GM19328 (cell line): ENCODE results near the gene MED15.

ENCODE experiments used
- ATAC-seq: cut with Tn5 transposase; IDR thresholded peaks from one replicate; pipeline ENCODE4 v1.9.1; 2021; ENCODE audit warnings: mild to moderate bottlenecking, moderate library complexity; ENCODE audit not compliant: unreplicated experiment

The MED15 gene

GRCh38 chr22:20550851-20551744 is 43.7 kb downstream of the MED15 start:
- ATAC-seq: no peak

DNA sequence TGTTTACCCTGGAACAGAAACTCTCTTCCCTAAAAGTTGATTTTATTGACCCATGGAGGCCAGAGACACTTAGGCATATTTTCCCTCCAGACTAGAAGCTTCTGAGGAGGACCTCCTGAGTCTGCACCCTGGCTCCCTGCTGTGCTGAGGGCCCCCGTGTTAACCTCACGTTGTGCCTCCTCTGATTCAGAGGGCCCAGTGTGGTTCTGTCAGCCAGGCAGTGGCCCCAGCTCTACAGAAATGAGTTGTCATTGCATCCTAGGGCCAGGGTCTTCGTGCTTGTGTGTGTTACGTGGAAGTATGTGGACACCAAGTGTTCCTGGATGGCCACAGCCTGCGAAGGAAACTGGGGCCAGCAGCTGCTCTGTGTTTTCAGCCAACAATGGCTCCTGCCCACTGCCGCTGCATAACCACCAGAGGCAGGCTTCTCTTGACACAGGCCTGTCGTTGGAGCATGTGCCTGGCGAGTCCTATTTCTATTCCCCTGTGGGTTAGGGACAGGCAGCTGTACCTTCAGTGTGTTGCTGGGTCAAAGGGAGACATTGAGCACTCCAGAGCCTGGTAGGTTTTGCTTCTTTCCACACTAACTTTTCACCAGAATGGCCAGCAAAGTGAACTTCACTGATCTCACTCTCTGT is 44.5 kb downstream of the MED15 start:
- no peak for ATAC-seq

GRCh38 chr22:20552443-20553401 is 45.3 kb downstream of the MED15 start:
- no peak for ATAC-seq

- ATAC-seq: no peak
Observed at GRCh38 chr22:20553947-20554741, 46.7 kb downstream of the MED15 start.

- ATAC-seq: no peak
Observed at GRCh38 chr22:20554824-20555223, 47.4 kb downstream of the MED15 start.

- no peak for ATAC-seq
Observed at GRCh38 chr22:20558534-20558933, 51.1 kb downstream of the MED15 start.

DNA sequence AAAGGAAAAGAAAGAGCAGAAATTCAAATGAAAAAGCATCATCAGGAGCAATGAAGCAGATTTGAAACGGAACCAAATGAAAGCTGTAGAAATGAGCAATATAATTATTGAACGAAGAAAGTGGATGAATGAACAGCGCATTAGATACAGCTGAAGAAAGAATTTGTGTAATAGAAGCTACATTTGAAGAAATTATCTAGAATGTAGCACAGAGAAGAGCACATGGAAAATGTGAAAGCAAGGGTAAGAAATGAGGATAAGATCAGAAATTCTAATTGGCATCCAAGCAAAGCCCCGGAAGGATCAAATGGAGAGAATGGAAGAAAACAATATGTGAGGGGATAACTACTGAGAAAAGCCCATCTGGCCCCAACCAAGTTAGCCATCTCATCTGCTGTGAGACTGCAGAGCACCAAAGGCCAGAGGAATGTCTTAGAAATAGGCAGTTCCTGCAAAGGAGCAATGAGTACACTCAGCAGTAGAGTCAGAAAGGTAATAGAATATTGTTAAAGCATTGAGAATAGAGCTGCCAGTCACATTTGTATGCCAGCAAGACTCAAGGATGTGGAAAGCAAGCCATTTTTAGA is 51.9 kb downstream of the MED15 start:
- no peak for ATAC-seq

DNA sequence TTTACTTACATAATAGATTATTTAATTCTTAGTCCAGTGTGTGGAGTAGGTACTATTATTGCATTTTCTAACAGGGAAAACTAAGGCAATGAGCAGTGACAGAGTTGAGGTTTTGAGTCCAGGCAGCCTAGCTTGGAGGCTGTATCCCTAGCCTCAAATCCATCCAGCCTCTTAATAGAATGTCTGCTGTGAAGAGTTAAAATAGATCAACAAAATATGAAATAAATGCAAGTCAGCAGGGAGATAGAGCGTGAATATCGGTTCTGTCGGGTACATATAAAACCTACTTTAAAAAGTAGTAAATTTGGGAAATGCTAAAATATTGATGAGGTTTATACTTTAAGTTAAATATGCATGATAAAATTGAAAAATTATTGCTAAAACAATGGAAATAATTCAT is 53.3 kb downstream of the MED15 start:
- no peak for ATAC-seq

GRCh38 chr22:20561882-20562281 is 54.5 kb downstream of the MED15 start:
- ATAC-seq: no peak

DNA sequence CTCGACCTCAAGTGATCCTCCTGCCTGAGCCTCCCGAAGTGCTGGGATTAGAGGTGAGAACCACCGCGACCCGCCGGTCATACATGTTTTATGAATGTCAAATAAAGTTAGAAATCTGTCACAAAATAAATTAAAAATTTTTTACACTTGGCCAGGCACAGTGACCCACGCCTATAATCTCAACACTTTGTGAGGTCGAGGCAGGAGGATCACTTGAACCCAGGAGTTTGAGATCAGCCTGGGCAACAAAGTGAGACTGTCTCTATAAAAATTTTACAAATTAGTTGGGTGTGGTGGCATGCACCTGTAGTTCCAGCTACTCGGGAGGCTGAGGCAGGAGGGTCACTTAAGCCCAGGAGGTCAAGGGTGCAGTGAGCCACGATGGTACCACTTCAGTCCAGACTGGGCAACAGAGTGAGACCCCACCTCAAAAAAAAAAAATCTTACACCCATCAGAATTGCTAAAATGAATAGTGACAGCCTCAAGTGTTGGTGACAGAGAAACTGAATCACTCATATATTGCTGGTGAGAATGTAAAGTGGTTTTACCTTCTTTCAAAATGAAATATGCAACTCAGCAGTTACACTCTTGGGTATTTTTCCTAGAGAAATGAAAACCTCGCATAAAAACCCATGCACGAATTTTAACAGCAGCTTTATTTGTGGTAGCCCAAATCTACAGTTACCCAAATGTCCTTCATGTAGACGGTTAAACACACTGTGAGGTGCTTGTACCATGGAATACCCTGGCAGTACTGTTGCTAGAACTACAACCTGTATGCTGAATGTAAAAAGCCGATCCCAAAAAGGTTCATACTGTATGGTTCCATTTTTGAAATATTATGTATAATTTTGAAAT is 55.4 kb downstream of the MED15 start:
- ATAC-seq: no peak

GRCh38 chr22:20563466-20563906 is 56.1 kb downstream of the MED15 start:
- no peak for ATAC-seq

DNA sequence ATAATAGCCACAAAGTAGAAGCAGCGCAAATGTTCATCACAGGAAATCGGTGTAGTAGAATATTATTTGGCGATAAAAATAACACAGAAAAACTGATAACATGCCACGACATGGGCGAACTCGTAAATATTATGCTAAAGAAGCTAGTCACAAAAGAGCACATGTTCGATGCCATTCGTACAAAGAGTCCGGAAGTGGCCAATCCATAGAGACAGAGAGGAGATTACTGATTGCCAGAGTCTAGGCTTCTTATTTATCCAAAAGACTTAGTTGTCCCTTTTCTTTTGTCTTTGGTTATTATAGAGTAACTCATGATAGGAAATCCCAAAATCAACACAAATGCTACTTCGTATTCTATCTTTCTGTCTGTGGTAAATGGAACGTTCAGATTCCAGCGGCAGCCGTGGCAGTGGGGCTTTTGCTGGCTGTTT is 56.5 kb downstream of the MED15 start:
- ATAC-seq: no peak

- no peak for ATAC-seq
Observed at GRCh38 chr22:20565079-20565734, 57.8 kb downstream of the MED15 start.

DNA sequence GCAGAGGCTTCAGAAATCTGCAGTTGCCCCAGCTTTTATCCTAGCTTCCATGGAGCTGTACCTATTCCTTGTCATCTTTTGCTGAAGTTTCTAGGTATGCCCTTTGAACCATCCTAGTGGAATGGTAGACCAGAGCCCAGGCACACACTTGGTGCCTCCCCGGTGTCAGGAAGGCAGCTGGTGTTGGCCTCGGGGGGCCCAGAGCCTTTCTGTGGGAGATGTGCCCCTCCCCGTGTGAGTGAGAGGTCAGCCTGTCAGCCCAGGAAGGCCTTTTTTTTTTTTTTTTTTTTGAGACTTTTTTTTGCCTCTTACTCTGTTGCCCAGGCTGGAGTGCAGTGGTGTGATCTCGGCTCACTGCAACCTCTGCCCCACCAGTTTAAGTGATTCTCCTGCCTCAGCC is 58.4 kb downstream of the MED15 start:
- ATAC-seq: no peak

GRCh38 chr22:20566420-20567260 is 59.2 kb downstream of the MED15 start:
- no peak for ATAC-seq

GRCh38 chr22:20567371-20567847 is 60.0 kb downstream of the MED15 start:
- no peak for ATAC-seq

DNA sequence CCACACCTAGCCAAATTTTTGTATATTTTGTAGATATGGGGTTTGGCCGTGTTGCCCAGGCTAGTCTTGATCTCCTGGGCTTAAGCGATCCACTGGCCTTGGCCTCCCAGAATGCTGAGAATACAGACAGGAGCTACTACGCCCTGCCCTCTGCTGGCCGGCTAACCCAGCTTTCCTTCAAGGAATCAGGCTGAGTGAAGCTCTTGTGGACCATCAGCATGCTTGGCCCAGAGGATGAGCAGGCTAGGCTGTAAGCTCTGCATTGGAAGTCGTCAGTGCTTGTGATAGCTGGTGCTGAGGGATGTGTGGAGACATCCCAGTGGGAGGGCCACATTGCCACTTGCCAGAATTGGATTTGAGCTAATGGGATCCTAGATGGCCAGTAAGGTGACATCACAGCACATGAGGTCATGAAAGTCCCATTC is 60.6 kb downstream of the MED15 start:
- no peak for ATAC-seq
